ENCODE results near the gene RPH3AL. TPM values are rescaled to one million over a fixed set of nuclear protein-coding genes. Genes with fewer than 3 reads are reported as not detected.
"Not testable (repeated sequence)": the region's sequence is repeated elsewhere in the genome, so short reads cannot be mapped to it uniquely, and the experiment has no call there.

Gene RPH3AL
- total and polyA plus RNA-seq, 2 experiments from 2014 or later = 13.8 to 39.0 TPM

GRCh38 chr17:237406-237955 is 115.1 kb downstream of the RPH3AL start:
- Histone ChIP-seq H3K27me3 (no peaks in the 10 kb centered on the region), H3K36me3 (no peaks in the 10 kb centered on the region), H3K4me1 (ENCODE audit: low read depth) (no peaks in the 10 kb centered on the region), H3K4me3 (no peak overlapping the region), H3K27ac (no peak overlapping the region), H3K9me3 (ENCODE audit: low read depth) (no peaks in the 10 kb centered on the region)
- TF ChIP-seq CTCF (IDR thresholded peaks at IDR 0.05; ENCODE audit: low read depth, low read length) = no peak
- DNase-seq (ENCODE audit: low read depth in 1 of 2, low spot score in 1 of 2) = no peak

- DNase-seq (ENCODE audit: low read depth in 1 of 2, low spot score in 1 of 2) = no peak
Measured at GRCh38 chr17:236641-237405, 115.8 kb downstream of the RPH3AL start.

GRCh38 chr17:235831-236640 is 116.6 kb downstream of the RPH3AL start:
- H3K4me3 ChIP-seq = no peak overlapping the region
- DNase-seq (ENCODE audit: low read depth in 1 of 2, low spot score in 1 of 2) = no peak
- no peaks in the 10 kb centered on the region for H3K36me3 ChIP-seq
- H3K9me3 ChIP-seq (ENCODE audit: low read depth) = no peaks in the 10 kb centered on the region
- no peaks in the 10 kb centered on the region for H3K4me1 ChIP-seq (ENCODE audit: low read depth)
- no peak for TF ChIP-seq CTCF (IDR thresholded peaks at IDR 0.05; ENCODE audit: low read depth, low read length)
- no peaks in the 10 kb centered on the region for H3K27me3 ChIP-seq
- no peak overlapping the region for H3K27ac ChIP-seq

More at GRCh38 chr17:236641-237405, 115.8 kb downstream of the RPH3AL start:
- no peak overlapping the region for H3K4me3 ChIP-seq
- H3K9me3 ChIP-seq (ENCODE audit: low read depth) = no peaks in the 10 kb centered on the region
- H3K27ac ChIP-seq = no peak overlapping the region
- no peaks in the 10 kb centered on the region for H3K4me1 ChIP-seq (ENCODE audit: low read depth)
- no peaks in the 10 kb centered on the region for H3K36me3 ChIP-seq
- H3K27me3 ChIP-seq = no peaks in the 10 kb centered on the region
- no peak for TF ChIP-seq CTCF (IDR thresholded peaks at IDR 0.05; ENCODE audit: low read depth, low read length)

- not testable (repeated sequence) for H3K36me3 ChIP-seq; H3K4me1 ChIP-seq (ENCODE audit: low read depth); H3K27me3 ChIP-seq; H3K4me3 ChIP-seq; H3K9me3 ChIP-seq (ENCODE audit: low read depth); DNase-seq (ENCODE audit: low read depth in 1 of 2, low spot score in 1 of 2); H3K27ac ChIP-seq
Measured at GRCh38 chr17:234994-235830, 117.4 kb downstream of the RPH3AL start.

GRCh38 chr17:234163-234993 is 118.2 kb downstream of the RPH3AL start:
- H3K4me1 ChIP-seq (ENCODE audit: low read depth); H3K27ac ChIP-seq; H3K4me3 ChIP-seq; DNase-seq (ENCODE audit: low read depth in 1 of 2, low spot score in 1 of 2); H3K36me3 ChIP-seq; H3K27me3 ChIP-seq; H3K9me3 ChIP-seq (ENCODE audit: low read depth): not testable (repeated sequence)
